ENCODE measurements around the gene WDPCP. TPM values are rescaled to one million over a fixed set of nuclear protein-coding genes. Genes with fewer than 3 reads are reported as not detected.
"Not testable (repeated sequence)": the region's sequence is repeated elsewhere in the genome, so short reads cannot be mapped to it uniquely, and the experiment has no call there.

WDPCP gene
- total RNA-seq, 4 donors from 2014 or later, result 7.1 to 19.9 (median 9.6) TPM

- H3K27ac ChIP-seq, result no peak overlapping the region
- H3K9me3 ChIP-seq, result peaks cover 0 to 6% (median 0%) of the 10 kb centered on the region in 3 donors
- peaks cover 0 to 55% of the 10 kb centered on the region in 2 donors for H3K36me3 ChIP-seq
- no peak overlapping the region for H3K4me3 ChIP-seq
- 63 to 73% methylated on average over 1 of the region's 1 CpG for WGBS, 2 donors (ENCODE audit: low coverage in 1 of 2)
- H3K4me1 ChIP-seq, result no peaks in the 10 kb centered on the region
- no peak for ATAC-seq
- TF ChIP-seq POLR2A (IDR thresholded peaks at IDR 0.05), result no peak
- no peak for TF ChIP-seq EP300 (IDR thresholded peaks at IDR 0.05)
- TF ChIP-seq CTCF (IDR thresholded peaks at IDR 0.05), result no peak
- no peak for TF ChIP-seq POLR2AphosphoS5 (IDR thresholded peaks at IDR 0.05)
- no peaks in the 10 kb centered on the region for H3K27me3 ChIP-seq
Observed at GRCh38 chr2:63406641-63407040, 181.6 kb downstream of the WDPCP start.

GRCh38 chr2:63403820-63404219 lies 184.5 kb downstream of the WDPCP start:
- Histone ChIP-seq H3K36me3 (peaks cover 0 to 48% of the 10 kb centered on the region in 2 donors), H3K27me3 (no peaks in the 10 kb centered on the region), H3K4me1 (no peaks in the 10 kb centered on the region), H3K9me3 (peaks cover 0 to 6% (median 0%) of the 10 kb centered on the region in 3 donors), H3K27ac (no peak overlapping the region), H3K4me3 (no peak overlapping the region)
- no peak for TF ChIP-seq POLR2A (IDR thresholded peaks at IDR 0.05)
- no peak for TF ChIP-seq POLR2AphosphoS5 (IDR thresholded peaks at IDR 0.05)
- no peak for TF ChIP-seq EP300 (IDR thresholded peaks at IDR 0.05)
- no peak for TF ChIP-seq CTCF (IDR thresholded peaks at IDR 0.05)
- ATAC-seq, result no peak

DNA sequence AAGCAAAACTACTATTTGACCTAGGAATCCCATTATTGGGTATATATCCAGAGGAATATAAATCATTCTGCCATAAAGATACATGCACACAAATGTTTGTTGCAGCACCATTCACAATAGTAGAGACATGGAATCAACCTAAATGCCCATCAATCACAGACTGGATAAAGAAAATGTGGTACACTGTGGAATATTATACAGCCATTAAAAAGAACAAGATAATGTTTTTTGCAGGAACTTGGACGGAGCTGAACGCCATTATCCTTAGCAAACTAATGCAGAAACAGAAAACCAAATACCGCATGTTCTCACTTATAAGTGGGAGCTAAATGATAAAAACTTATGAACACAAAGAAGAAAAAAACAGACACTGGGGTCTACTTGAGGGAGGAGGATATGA lies 185.4 kb downstream of the WDPCP start:
- H3K9me3 ChIP-seq, H3K4me3 ChIP-seq, H3K27me3 ChIP-seq, H3K27ac ChIP-seq, H3K4me1 ChIP-seq, ATAC-seq: not testable (repeated sequence)
- WGBS, 2 donors (ENCODE audit: low coverage in 1 of 2), result 67 to 70% methylated on average over 2 to 3 of the region's 3 CpGs
- peaks cover 0 to 44% of the 10 kb centered on the region in 2 donors for H3K36me3 ChIP-seq

GRCh38 chr2:63399156-63399555 lies 189.1 kb downstream of the WDPCP start:
- no peak for TF ChIP-seq EP300 (IDR thresholded peaks at IDR 0.05)
- no peak for TF ChIP-seq POLR2A (IDR thresholded peaks at IDR 0.05)
- TF ChIP-seq POLR2AphosphoS5 (IDR thresholded peaks at IDR 0.05), result no peak
- no peak for TF ChIP-seq CTCF (IDR thresholded peaks at IDR 0.05)
- H3K9me3 ChIP-seq, result peaks cover 0 to 13% (median 0%) of the 10 kb centered on the region in 3 donors
- no peak for ATAC-seq
- H3K36me3 ChIP-seq, result peaks cover 0 to 42% of the 10 kb centered on the region in 2 donors
- no peak overlapping the region for H3K4me3 ChIP-seq
- no peaks in the 10 kb centered on the region for H3K27me3 ChIP-seq
- no peaks in the 10 kb centered on the region for H3K4me1 ChIP-seq
- H3K27ac ChIP-seq, result no peak overlapping the region

DNA sequence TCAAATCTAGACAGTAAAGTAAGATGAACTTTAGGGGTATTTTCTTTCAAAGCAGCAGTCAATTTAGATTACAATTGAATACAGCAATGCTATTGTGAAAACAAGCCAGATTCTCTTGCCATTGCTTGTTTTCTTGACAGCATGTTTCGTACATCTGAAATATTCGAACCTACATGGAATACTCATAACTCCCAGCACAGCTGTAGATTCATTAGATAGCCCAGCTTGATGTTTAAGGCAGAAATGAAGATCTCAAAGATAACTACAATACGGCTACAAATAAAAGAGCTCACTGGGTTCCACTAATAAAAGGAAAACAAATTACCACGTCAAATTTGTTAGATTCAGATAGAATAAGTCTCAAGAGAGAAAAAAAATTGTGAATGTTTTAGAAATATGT lies 208.8 kb downstream of the WDPCP start:
- Histone ChIP-seq H3K4me3 (no peak overlapping the region), H3K27ac (no peak overlapping the region), H3K4me1 (no peaks in the 10 kb centered on the region), H3K9me3 (no peaks in the 10 kb centered on the region), H3K27me3 (no peaks in the 10 kb centered on the region), H3K36me3 (peaks cover 0 to 11% of the 10 kb centered on the region in 2 donors)
- 91 to 95% methylated on average over 4 of the region's 4 CpGs for WGBS, 2 donors (ENCODE audit: low coverage in 1 of 2)
- TF ChIP-seq CTCF (IDR thresholded peaks at IDR 0.05) (no peak), POLR2A (IDR thresholded peaks at IDR 0.05) (no peak), POLR2AphosphoS5 (IDR thresholded peaks at IDR 0.05) (no peak), EP300 (IDR thresholded peaks at IDR 0.05) (no peak)
- no peak for ATAC-seq

Data from gastroesophageal sphincter (tissue), 4 donors.